ENCODE results near the gene ZSCAN32.

DNA sequence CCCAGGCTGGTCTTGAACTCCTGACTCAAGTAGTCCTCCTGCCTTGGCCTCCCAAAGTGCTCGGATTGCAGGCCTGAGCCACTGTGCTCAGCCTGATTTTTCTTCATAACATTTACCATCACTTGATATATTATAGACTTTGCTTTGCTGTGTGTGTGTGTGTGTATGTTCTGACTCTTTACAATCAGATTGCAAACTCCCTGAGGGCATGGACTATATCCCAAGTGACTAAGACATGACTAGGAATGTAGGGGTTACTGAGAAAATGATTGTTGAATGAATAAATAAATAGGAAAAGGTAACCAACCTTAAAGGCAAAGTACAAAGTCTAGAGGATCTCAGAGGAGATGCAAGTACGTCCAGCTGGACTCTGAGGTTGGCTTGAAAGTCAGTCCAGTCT lies 54.8 kb downstream of the ZSCAN32 start:
- TF ChIP-seq, protein P1, sequence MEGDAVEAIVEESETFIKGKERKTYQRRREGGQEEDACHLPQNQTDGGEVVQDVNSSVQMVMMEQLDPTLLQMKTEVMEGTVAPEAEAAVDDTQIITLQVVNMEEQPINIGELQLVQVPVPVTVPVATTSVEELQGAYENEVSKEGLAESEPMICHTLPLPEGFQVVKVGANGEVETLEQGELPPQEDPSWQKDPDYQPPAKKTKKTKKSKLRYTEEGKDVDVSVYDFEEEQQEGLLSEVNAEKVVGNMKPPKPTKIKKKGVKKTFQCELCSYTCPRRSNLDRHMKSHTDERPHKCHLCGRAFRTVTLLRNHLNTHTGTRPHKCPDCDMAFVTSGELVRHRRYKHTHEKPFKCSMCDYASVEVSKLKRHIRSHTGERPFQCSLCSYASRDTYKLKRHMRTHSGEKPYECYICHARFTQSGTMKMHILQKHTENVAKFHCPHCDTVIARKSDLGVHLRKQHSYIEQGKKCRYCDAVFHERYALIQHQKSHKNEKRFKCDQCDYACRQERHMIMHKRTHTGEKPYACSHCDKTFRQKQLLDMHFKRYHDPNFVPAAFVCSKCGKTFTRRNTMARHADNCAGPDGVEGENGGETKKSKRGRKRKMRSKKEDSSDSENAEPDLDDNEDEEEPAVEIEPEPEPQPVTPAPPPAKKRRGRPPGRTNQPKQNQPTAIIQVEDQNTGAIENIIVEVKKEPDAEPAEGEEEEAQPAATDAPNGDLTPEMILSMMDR (conservative IDR thresholded peaks at IDR 0.05), result no peak
- no peak for TF ChIP-seq EZH2 (IDR thresholded peaks at IDR 0.05; ENCODE audit: low read depth)

Measured in PC-9 (cell line).